HEK293 (cell line): ENCODE data around the gene ZFHX2.

Source experiments
- CTCF ChIA-PET: fragments of 350-600 bp; formaldehyde crosslinking; extraction: SDS; loops from one replicate; lab custom pipeline; 2021; ENCODE audit warnings: antibody characterized with exemption; lab: Yijun Ruan, JAX
- POLR2A ChIA-PET: fragments of 300-600 bp; formaldehyde crosslinking; extraction: SDS; loops from one replicate; lab custom pipeline; 2020; ENCODE audit warnings: antibody characterized with exemption, inconsistent platforms; lab: Yijun Ruan, JAX
- H3K27ac ChIP-seq: fragments of 200-500 bp; sonication (Bioruptor generic); 2 replicates; pipeline ENCODE4 v1.5.1; 2014; ENCODE audit warnings: low read depth, low read length, control low read depth, inconsistent platforms; ENCODE audit errors: extremely low read depth
- H3K36me3 ChIP-seq, 2 experiments: fragments of 200-500 bp in 1 of 2; sonication (Bioruptor generic) in 1 of 2; 1 replicate in 1 of 2; 2 replicates in 1 of 2; pipeline ENCODE4 v1.5.1; 2014 to 2017; ENCODE audit warnings: inconsistent platforms in 2 of 2, low read length in 2 of 2; ENCODE audit not compliant: control insufficient read depth in 2 of 2, insufficient read depth in 1 of 2
- H3K4me1 ChIP-seq: fragments of 200-500 bp; sonication (Bioruptor generic); 2 replicates; pipeline ENCODE4 v1.5.1; 2014; ENCODE audit warnings: mild to moderate bottlenecking, low read length, inconsistent platforms; ENCODE audit not compliant: control insufficient read depth, insufficient read depth
- H3K4me3 ChIP-seq: 2 replicates; pipeline ENCODE4 v1.5.1; 2011; ENCODE audit warnings: low read depth, mild to moderate bottlenecking, control low read depth, low read length, moderate library complexity
- H3K9me3 ChIP-seq: fragments of 200-500 bp; sonication (Bioruptor generic); 2 replicates; pipeline ENCODE4 v1.5.1; 2014; ENCODE audit warnings: low read depth, low read length, inconsistent platforms; ENCODE audit not compliant: control insufficient read depth, insufficient read depth
- GLI4 ChIP-seq: fragments of 450-650 bp; formaldehyde crosslinking; IDR thresholded peaks from 2 replicates; pipeline ENCODE4 v1.5.1; 2016; ENCODE audit warnings: missing biosample characterization, missing genetic modification characterization
- GLIS1 ChIP-seq: fragments of 450-650 bp; formaldehyde crosslinking; IDR thresholded peaks from 2 replicates; pipeline ENCODE4 v1.5.1; 2016; ENCODE audit warnings: missing biosample characterization, missing genetic modification characterization
- KLF8 ChIP-seq: fragments of 450-650 bp; formaldehyde crosslinking; IDR thresholded peaks from 2 replicates; pipeline ENCODE4 v1.5.1; 2016; ENCODE audit warnings: missing biosample characterization, missing genetic modification characterization
- MYNN ChIP-seq: fragments of 450-650 bp; formaldehyde crosslinking; IDR thresholded peaks from 2 replicates; pipeline ENCODE4 v1.5.1; 2016; ENCODE audit warnings: missing biosample characterization, missing genetic modification characterization, borderline replicate concordance
- PRDM10 ChIP-seq: fragments of 450-650 bp; formaldehyde crosslinking; IDR thresholded peaks from 2 replicates; pipeline ENCODE4 v1.5.1; 2016; ENCODE audit warnings: missing biosample characterization, missing genetic modification characterization
- SP7 ChIP-seq: fragments of 450-650 bp; formaldehyde crosslinking; IDR thresholded peaks from 2 replicates; pipeline ENCODE4 v1.5.1; 2016; ENCODE audit warnings: missing biosample characterization, missing genetic modification characterization
- TRIM28 ChIP-seq: IDR thresholded peaks from 2 replicates; pipeline ENCODE4 v1.6.1; 2011; ENCODE audit warnings: low read length, control low read depth, borderline replicate concordance
- ZBTB11 ChIP-seq: fragments of 450-650 bp; formaldehyde crosslinking; conservative IDR thresholded peaks from 2 replicates; pipeline ENCODE4 v1.5.1; 2016; ENCODE audit warnings: low read depth, missing biosample characterization, missing genetic modification characterization
- ZEB2 ChIP-seq: fragments of 450-650 bp; formaldehyde crosslinking; IDR thresholded peaks from 2 replicates; pipeline ENCODE4 v1.5.1; 2016; ENCODE audit warnings: missing biosample characterization, missing genetic modification characterization
- ZNF155 ChIP-seq: fragments of 450-650 bp; formaldehyde crosslinking; IDR thresholded peaks from 2 replicates; pipeline ENCODE4 v1.5.1; 2016; ENCODE audit warnings: missing biosample characterization, missing genetic modification characterization
- ZNF202 ChIP-seq: fragments of 450-650 bp; formaldehyde crosslinking; IDR thresholded peaks from 2 replicates; pipeline ENCODE4 v1.5.1; 2016; ENCODE audit warnings: missing biosample characterization, missing genetic modification characterization, borderline replicate concordance
- ZNF416 ChIP-seq: fragments of 450-650 bp; formaldehyde crosslinking; IDR thresholded peaks from 2 replicates; pipeline ENCODE4 v1.5.1; 2016; ENCODE audit warnings: missing biosample characterization, missing genetic modification characterization
- ZNF48 ChIP-seq: fragments of 450-650 bp; formaldehyde crosslinking; IDR thresholded peaks from 2 replicates; pipeline ENCODE4 v1.5.1; 2016; ENCODE audit warnings: missing biosample characterization, missing genetic modification characterization
- ZNF510 ChIP-seq: fragments of 450-650 bp; formaldehyde crosslinking; IDR thresholded peaks from 2 replicates; pipeline ENCODE4 v1.5.1; 2018; ENCODE audit warnings: mild to moderate bottlenecking, missing genetic modification characterization, missing biosample characterization; ENCODE audit not compliant: insufficient replicate concordance
- ZNF600 ChIP-seq: fragments of 450-650 bp; formaldehyde crosslinking; IDR thresholded peaks from 2 replicates; pipeline ENCODE4 v1.5.1; 2016; ENCODE audit warnings: missing biosample characterization, missing genetic modification characterization
- ZNF645 ChIP-seq: fragments of 450-650 bp; formaldehyde crosslinking; IDR thresholded peaks from 2 replicates; pipeline ENCODE4; 2016; ENCODE audit warnings: missing biosample characterization, missing genetic modification characterization
- ZNF707 ChIP-seq: fragments of 450-650 bp; formaldehyde crosslinking; IDR thresholded peaks from 2 replicates; pipeline ENCODE4 v1.5.1; 2016; ENCODE audit warnings: missing biosample characterization, missing genetic modification characterization
- TF ChIP-seq, protein P1 (sequence below): fragments of 450-650 bp; formaldehyde crosslinking; IDR thresholded peaks from 2 replicates; pipeline ENCODE4 v1.5.1; 2017; ENCODE audit warnings: missing biosample characterization, mild to moderate bottlenecking, missing genetic modification characterization, moderate library complexity
- TF ChIP-seq, protein P2 (sequence below): fragments of 450-650 bp; formaldehyde crosslinking; IDR thresholded peaks from 2 replicates; pipeline ENCODE4 v1.5.1; 2016; ENCODE audit warnings: missing biosample characterization, missing genetic modification characterization
- TF ChIP-seq, protein P3 (sequence below): fragments of 450-650 bp; formaldehyde crosslinking; IDR thresholded peaks from 2 replicates; pipeline ENCODE4 v1.5.1; 2016; ENCODE audit warnings: missing biosample characterization, missing genetic modification characterization

Gene ZFHX2

DNA sequence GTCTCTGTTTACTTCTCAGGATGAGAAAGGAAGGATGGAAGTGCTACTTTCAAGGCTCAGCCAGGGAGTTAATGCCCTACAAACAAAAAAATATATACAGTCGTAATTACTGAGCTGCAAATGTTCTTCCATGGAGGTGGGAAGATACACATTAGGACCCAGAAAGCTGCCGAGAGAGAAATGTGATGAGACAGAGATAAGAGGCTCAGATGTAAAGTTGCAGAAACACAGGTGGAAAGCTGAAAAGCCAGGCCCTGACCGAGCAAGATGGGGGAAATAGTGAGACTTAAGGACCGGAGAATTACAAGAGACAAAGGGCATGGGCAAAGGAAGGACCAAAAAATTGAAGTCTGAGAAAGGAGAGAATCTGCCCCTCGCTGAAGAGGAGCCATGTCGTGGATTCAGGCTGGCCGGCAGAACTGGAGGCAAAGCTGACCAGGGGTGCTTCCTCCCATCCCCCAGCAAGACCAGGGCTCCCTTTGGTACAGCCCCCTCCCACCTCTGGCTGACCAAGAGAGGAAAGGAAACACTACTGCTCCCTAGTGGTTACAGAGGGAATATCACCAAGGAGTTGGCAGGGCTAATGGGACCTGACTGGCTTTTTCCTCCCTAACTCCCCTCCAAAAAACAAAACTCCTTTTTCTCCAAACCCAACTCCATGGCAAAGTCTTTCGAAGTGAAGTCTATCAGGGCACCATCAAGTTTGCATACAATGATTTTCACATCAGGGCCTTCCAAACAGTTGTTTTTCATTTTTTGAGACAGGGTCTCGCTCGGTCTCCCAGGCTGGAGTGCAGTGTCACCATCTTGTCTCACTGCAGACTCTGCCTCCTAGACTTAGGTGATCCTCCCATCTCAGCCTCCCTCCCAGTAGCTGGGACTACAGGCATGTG lies 12.1 kb downstream of the ZFHX2 start (continued):
- TF ChIP-seq GLI4 (tag by site-specific recombination) (no peak), ZBTB11 (tag by site-specific recombination) (no peak), ZNF645 (no peak), TRIM28 (no peak)
- TF ChIP-seq, all 188 proteins: peak for 3

DNA sequence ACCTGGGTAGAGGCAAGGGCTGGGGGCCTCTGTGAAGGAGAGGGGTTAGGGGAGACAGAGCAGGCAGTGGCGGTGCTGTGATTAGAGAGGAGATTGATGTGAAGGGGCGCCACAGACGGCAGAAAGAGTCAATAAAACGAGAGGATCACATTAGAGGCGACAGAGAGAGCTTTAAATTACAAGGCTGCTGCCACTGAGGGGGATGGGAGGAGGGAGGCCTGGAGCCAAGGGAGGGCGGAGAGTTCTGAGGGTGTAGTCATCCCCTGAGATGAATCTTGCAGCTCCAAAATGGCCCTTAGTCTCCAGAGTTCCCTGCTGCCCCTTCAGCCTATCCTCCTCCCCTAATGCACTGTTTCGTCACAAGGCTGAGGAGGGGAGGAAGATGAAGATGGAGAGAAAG lies 12.8 kb downstream of the ZFHX2 start:
- Histone ChIP-seq H3K4me3 (no peak overlapping the region), H3K27ac (no peak overlapping the region), H3K9me3 (no peaks in the 10 kb centered on the region), H3K4me1 (peaks cover 5% of the 10 kb centered on the region), H3K36me3 (peaks cover 0 to 12% of the 10 kb centered on the region in 2 experiments; a peak in 2 of 3 replicates)
- ChIA-PET POLR2A (interaction anchor here (0.6 to 1.4 kb wide), 2 partner anchors 212 to 762 kb away, joined by 4 read pairs; no protein-coding TSS in a partner anchor), CTCF (interaction anchor here (0.6 to 3.2 kb wide), 18 partner anchors 9 to 1315 kb away, joined by 3 to 21 read pairs (median 5); no protein-coding TSS in a partner anchor)
- TF ChIP-seq, protein P1, sequence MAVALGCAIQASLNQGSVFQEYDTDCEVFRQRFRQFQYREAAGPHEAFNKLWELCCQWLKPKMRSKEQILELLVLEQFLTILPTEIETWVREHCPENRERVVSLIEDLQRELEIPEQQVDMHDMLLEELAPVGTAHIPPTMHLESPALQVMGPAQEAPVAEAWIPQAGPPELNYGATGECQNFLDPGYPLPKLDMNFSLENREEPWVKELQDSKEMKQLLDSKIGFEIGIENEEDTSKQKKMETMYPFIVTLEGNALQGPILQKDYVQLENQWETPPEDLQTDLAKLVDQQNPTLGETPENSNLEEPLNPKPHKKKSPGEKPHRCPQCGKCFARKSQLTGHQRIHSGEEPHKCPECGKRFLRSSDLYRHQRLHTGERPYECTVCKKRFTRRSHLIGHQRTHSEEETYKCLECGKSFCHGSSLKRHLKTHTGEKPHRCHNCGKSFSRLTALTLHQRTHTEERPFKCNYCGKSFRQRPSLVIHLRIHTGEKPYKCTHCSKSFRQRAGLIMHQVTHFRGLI = no peak
- TF ChIP-seq ZNF416 (tag by site-specific recombination) (no peak), ZNF707 (tag by site-specific recombination) (no peak), ZEB2 (tag by site-specific recombination) (0 out of 2 replicates have a peak, but pooled peaks have one; percentile 13), ZNF510 (tag by site-specific recombination) (no peak), GLIS1 (0 out of 2 replicates have a peak, but pooled peaks have one; percentile 6), SP7 (peak; percentile 63; the same call in 1 of the 2 replicates), ZNF600 (tag by site-specific recombination) (no peak), KLF8 (tag by site-specific recombination) (no peak), PRDM10 (tag by site-specific recombination) (no peak), MYNN (tag by site-specific recombination) (no peak), ZNF202 (tag by site-specific recombination) (no peak), ZNF155 (no peak), ZNF48 (no peak)
- TF ChIP-seq, protein P2, sequence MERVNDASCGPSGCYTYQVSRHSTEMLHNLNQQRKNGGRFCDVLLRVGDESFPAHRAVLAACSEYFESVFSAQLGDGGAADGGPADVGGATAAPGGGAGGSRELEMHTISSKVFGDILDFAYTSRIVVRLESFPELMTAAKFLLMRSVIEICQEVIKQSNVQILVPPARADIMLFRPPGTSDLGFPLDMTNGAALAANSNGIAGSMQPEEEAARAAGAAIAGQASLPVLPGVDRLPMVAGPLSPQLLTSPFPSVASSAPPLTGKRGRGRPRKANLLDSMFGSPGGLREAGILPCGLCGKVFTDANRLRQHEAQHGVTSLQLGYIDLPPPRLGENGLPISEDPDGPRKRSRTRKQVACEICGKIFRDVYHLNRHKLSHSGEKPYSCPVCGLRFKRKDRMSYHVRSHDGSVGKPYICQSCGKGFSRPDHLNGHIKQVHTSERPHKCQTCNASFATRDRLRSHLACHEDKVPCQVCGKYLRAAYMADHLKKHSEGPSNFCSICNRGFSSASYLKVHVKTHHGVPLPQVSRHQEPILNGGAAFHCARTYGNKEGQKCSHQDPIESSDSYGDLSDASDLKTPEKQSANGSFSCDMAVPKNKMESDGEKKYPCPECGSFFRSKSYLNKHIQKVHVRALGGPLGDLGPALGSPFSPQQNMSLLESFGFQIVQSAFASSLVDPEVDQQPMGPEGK (tag by site-specific recombination) = 0 out of 2 replicates have a peak, but pooled peaks have one; percentile 12
- TF ChIP-seq, protein P3, sequence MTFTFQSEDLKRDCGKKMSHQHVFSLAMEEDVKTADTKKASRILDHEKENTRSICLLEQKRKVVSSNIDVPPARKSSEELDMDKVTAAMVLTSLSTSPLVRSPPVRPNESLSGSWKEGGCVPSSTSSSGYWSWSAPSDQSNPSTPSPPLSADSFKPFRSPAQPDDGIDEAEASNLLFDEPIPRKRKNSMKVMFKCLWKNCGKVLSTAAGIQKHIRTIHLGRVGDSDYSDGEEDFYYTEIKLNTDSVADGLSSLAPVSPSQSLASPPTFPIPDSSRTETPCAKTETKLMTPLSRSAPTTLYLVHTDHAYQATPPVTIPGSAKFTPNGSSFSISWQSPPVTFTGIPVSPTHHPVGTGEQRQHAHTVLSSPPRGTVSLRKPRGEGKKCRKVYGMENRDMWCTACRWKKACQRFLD (tag by site-specific recombination) = no peak
